Measurements from ENCODE around the gene TSHZ2.

The TSHZ2 gene

GRCh38 chr20:53174454-53174853 is 202.3 kb downstream of the TSHZ2 start:
- H3K9me3 ChIP-seq (ENCODE audit: insufficient read depth, low read depth, low read length) = no peaks in the 10 kb centered on the region
- no peaks in the 10 kb centered on the region for H3K27me3 ChIP-seq (ENCODE audit: insufficient read depth, low read length)
- H3K36me3 ChIP-seq (ENCODE audit: insufficient read depth, low read length) = no peaks in the 10 kb centered on the region
- WGBS = 93% methylated on average over 3 of the region's 3 CpGs
- H3K9ac ChIP-seq (ENCODE audit: low read depth, low read length) = no peak overlapping the region
- H3K4me3 ChIP-seq (ENCODE audit: low read length) = no peak overlapping the region
- no peak overlapping the region for H3K27ac ChIP-seq (ENCODE audit: low read depth, low read length)
- peaks cover 4% of the 10 kb centered on the region; the same call in 1 of the 2 replicates for H3K4me1 ChIP-seq (ENCODE audit: insufficient read depth, low read length)

- 92% methylated on average over 12 of the region's 12 CpGs for WGBS
- Histone ChIP-seq H3K9me3 (ENCODE audit: insufficient read depth, low read depth, low read length) (no peaks in the 10 kb centered on the region), H3K4me1 (ENCODE audit: insufficient read depth, low read length) (peaks cover 4% of the 10 kb centered on the region; the same call in 1 of the 2 replicates), H3K27ac (ENCODE audit: low read depth, low read length) (no peak overlapping the region), H3K4me3 (ENCODE audit: low read length) (no peak overlapping the region), H3K9ac (ENCODE audit: low read depth, low read length) (no peak overlapping the region), H3K36me3 (ENCODE audit: insufficient read depth, low read length) (no peaks in the 10 kb centered on the region), H3K27me3 (ENCODE audit: insufficient read depth, low read length) (no peaks in the 10 kb centered on the region)
Measured at GRCh38 chr20:53175135-53175780, 203.1 kb downstream of the TSHZ2 start.

GRCh38 chr20:53176134-53176533 is 204.0 kb downstream of the TSHZ2 start:
- no peaks in the 10 kb centered on the region for H3K9me3 ChIP-seq (ENCODE audit: insufficient read depth, low read depth, low read length)
- WGBS = 52% methylated on average over 3 of the region's 3 CpGs
- no peaks in the 10 kb centered on the region for H3K36me3 ChIP-seq (ENCODE audit: insufficient read depth, low read length)
- no peaks in the 10 kb centered on the region for H3K27me3 ChIP-seq (ENCODE audit: insufficient read depth, low read length)
- peaks cover 4% of the 10 kb centered on the region; the same call in 1 of the 2 replicates for H3K4me1 ChIP-seq (ENCODE audit: insufficient read depth, low read length)
- H3K9ac ChIP-seq (ENCODE audit: low read depth, low read length) = no peak overlapping the region
- no peak overlapping the region for H3K4me3 ChIP-seq (ENCODE audit: low read length)
- H3K27ac ChIP-seq (ENCODE audit: low read depth, low read length) = no peak overlapping the region

- WGBS = 94% methylated on average over 2 of the region's 2 CpGs
- no peaks in the 10 kb centered on the region for H3K36me3 ChIP-seq (ENCODE audit: insufficient read depth, low read length)
- H3K4me1 ChIP-seq (ENCODE audit: insufficient read depth, low read length) = peaks cover 4% of the 10 kb centered on the region; the same call in 1 of the 2 replicates
- H3K9me3 ChIP-seq (ENCODE audit: insufficient read depth, low read depth, low read length) = no peaks in the 10 kb centered on the region
- H3K9ac ChIP-seq (ENCODE audit: low read depth, low read length) = no peak overlapping the region
- no peak overlapping the region for H3K4me3 ChIP-seq (ENCODE audit: low read length)
- no peak overlapping the region for H3K27ac ChIP-seq (ENCODE audit: low read depth, low read length)
- H3K27me3 ChIP-seq (ENCODE audit: insufficient read depth, low read length) = no peaks in the 10 kb centered on the region
Measured at GRCh38 chr20:53177687-53178086, 205.5 kb downstream of the TSHZ2 start.

- Histone ChIP-seq H3K4me1 (ENCODE audit: insufficient read depth, low read length) (peaks cover 4% of the 10 kb centered on the region; the same call in 1 of the 2 replicates), H3K36me3 (ENCODE audit: insufficient read depth, low read length) (no peaks in the 10 kb centered on the region), H3K9me3 (ENCODE audit: insufficient read depth, low read depth, low read length) (no peaks in the 10 kb centered on the region), H3K27me3 (ENCODE audit: insufficient read depth, low read length) (no peaks in the 10 kb centered on the region), H3K27ac (ENCODE audit: low read depth, low read length) (no peak overlapping the region), H3K9ac (ENCODE audit: low read depth, low read length) (no peak overlapping the region), H3K4me3 (ENCODE audit: low read length) (no peak overlapping the region)
- 95% methylated on average over 9 of the region's 10 CpGs for WGBS
Measured at GRCh38 chr20:53179749-53180148, 207.6 kb downstream of the TSHZ2 start.

- Histone ChIP-seq H3K4me1 (ENCODE audit: insufficient read depth, low read length) (0 out of 2 replicates have a peak, but pooled peaks cover under 1% of the 10 kb centered on the region), H3K4me3 (ENCODE audit: low read length) (no peak overlapping the region), H3K27me3 (ENCODE audit: insufficient read depth, low read length) (no peaks in the 10 kb centered on the region), H3K9me3 (ENCODE audit: insufficient read depth, low read depth, low read length) (no peaks in the 10 kb centered on the region), H3K9ac (ENCODE audit: low read depth, low read length) (no peak overlapping the region), H3K27ac (ENCODE audit: low read depth, low read length) (no peak overlapping the region), H3K36me3 (ENCODE audit: insufficient read depth, low read length) (no peaks in the 10 kb centered on the region)
- WGBS = 90% methylated on average over 4 of the region's 4 CpGs
Measured at GRCh38 chr20:53180928-53181362, 208.8 kb downstream of the TSHZ2 start.

GRCh38 chr20:53181866-53182376 is 209.8 kb downstream of the TSHZ2 start:
- Histone ChIP-seq H3K4me1 (ENCODE audit: insufficient read depth, low read length) (0 out of 2 replicates have a peak, but pooled peaks cover 2% of the 10 kb centered on the region), H3K9ac (ENCODE audit: low read depth, low read length) (no peak overlapping the region), H3K9me3 (ENCODE audit: insufficient read depth, low read depth, low read length) (no peaks in the 10 kb centered on the region), H3K4me3 (ENCODE audit: low read length) (no peak overlapping the region), H3K36me3 (ENCODE audit: insufficient read depth, low read length) (no peaks in the 10 kb centered on the region), H3K27ac (ENCODE audit: low read depth, low read length) (no peak overlapping the region), H3K27me3 (ENCODE audit: insufficient read depth, low read length) (no peaks in the 10 kb centered on the region)
- 91% methylated on average over 3 of the region's 3 CpGs for WGBS

- Histone ChIP-seq H3K4me3 (ENCODE audit: low read length) (no peak overlapping the region), H3K9ac (ENCODE audit: low read depth, low read length) (no peak overlapping the region), H3K4me1 (ENCODE audit: insufficient read depth, low read length) (0 out of 2 replicates have a peak, but pooled peaks cover 4% of the 10 kb centered on the region), H3K27ac (ENCODE audit: low read depth, low read length) (no peak overlapping the region), H3K9me3 (ENCODE audit: insufficient read depth, low read depth, low read length) (no peaks in the 10 kb centered on the region), H3K36me3 (ENCODE audit: insufficient read depth, low read length) (no peaks in the 10 kb centered on the region), H3K27me3 (ENCODE audit: insufficient read depth, low read length) (no peaks in the 10 kb centered on the region)
- WGBS = 92% methylated on average over 6 of the region's 6 CpGs
Measured at GRCh38 chr20:53183181-53183580, 211.0 kb downstream of the TSHZ2 start.

- no peak overlapping the region for H3K27ac ChIP-seq (ENCODE audit: low read depth, low read length)
- no peak overlapping the region for H3K4me3 ChIP-seq (ENCODE audit: low read length)
- H3K9me3 ChIP-seq (ENCODE audit: insufficient read depth, low read depth, low read length) = no peaks in the 10 kb centered on the region
- no peaks in the 10 kb centered on the region for H3K27me3 ChIP-seq (ENCODE audit: insufficient read depth, low read length)
- WGBS = 41% methylated on average over 2 of the region's 6 CpGs
- no peaks in the 10 kb centered on the region for H3K36me3 ChIP-seq (ENCODE audit: insufficient read depth, low read length)
- H3K4me1 ChIP-seq (ENCODE audit: insufficient read depth, low read length) = 0 out of 2 replicates have a peak, but pooled peaks cover 7% of the 10 kb centered on the region
- H3K9ac ChIP-seq (ENCODE audit: low read depth, low read length) = no peak overlapping the region
Measured at GRCh38 chr20:53186635-53187034, 214.5 kb downstream of the TSHZ2 start.

- Histone ChIP-seq H3K9ac (ENCODE audit: low read depth, low read length) (no peak overlapping the region), H3K36me3 (ENCODE audit: insufficient read depth, low read length) (no peaks in the 10 kb centered on the region), H3K27me3 (ENCODE audit: insufficient read depth, low read length) (no peaks in the 10 kb centered on the region), H3K9me3 (ENCODE audit: insufficient read depth, low read depth, low read length) (no peaks in the 10 kb centered on the region), H3K4me3 (ENCODE audit: low read length) (no peak overlapping the region), H3K27ac (ENCODE audit: low read depth, low read length) (no peak overlapping the region), H3K4me1 (ENCODE audit: insufficient read depth, low read length) (0 out of 2 replicates have a peak, but pooled peaks cover 7% of the 10 kb centered on the region)
- 91% methylated on average over 10 of the region's 10 CpGs for WGBS
Measured at GRCh38 chr20:53187392-53188068, 215.4 kb downstream of the TSHZ2 start.

- no peaks in the 10 kb centered on the region for H3K27me3 ChIP-seq (ENCODE audit: insufficient read depth, low read length)
- H3K4me3 ChIP-seq (ENCODE audit: low read length) = no peak overlapping the region
- WGBS = 89% methylated on average over 6 of the region's 6 CpGs
Measured at GRCh38 chr20:53190225-53190624, 218.1 kb downstream of the TSHZ2 start.

More at GRCh38 chr20:53190225-53190624, 218.1 kb downstream of the TSHZ2 start:
- Histone ChIP-seq H3K36me3 (ENCODE audit: insufficient read depth, low read length) (no peaks in the 10 kb centered on the region), H3K4me1 (ENCODE audit: insufficient read depth, low read length) (0 out of 2 replicates have a peak, but pooled peaks cover 7% of the 10 kb centered on the region), H3K27ac (ENCODE audit: low read depth, low read length) (no peak overlapping the region), H3K9ac (ENCODE audit: low read depth, low read length) (no peak overlapping the region), H3K9me3 (ENCODE audit: insufficient read depth, low read depth, low read length) (no peaks in the 10 kb centered on the region)
